VCaP (cell line): ENCODE data around the gene RESP18.

Experiments
- H3K27ac ChIP-seq: fragments of 450-650 bp; 2 replicates; pipeline ENCODE4 v1.5.1; 2017
- CTCF ChIP-seq: fragments of 450-650 bp; conservative IDR thresholded peaks from 2 replicates; pipeline ENCODE4 v1.5.1; 2017; ENCODE audit warnings: mild to moderate bottlenecking, moderate library complexity

RESP18 gene

GRCh38 chr2:219285373-219285735 lies 47.2 kb downstream of the RESP18 start:
- H3K27ac ChIP-seq = no peak overlapping the region
- TF ChIP-seq CTCF = no peak

GRCh38 chr2:219284501-219285372 lies 47.8 kb downstream of the RESP18 start:
- H3K27ac ChIP-seq = no peak overlapping the region
- no peak for TF ChIP-seq CTCF

GRCh38 chr2:219282943-219283581 lies 49.5 kb downstream of the RESP18 start:
- TF ChIP-seq CTCF = no peak
- no peak overlapping the region for H3K27ac ChIP-seq

GRCh38 chr2:219282375-219282774 lies 50.2 kb downstream of the RESP18 start:
- no peak overlapping the region for H3K27ac ChIP-seq
- TF ChIP-seq CTCF = no peak

- H3K27ac ChIP-seq = no peak overlapping the region; the same call in 1 of the 2 replicates
- no peak for TF ChIP-seq CTCF
Observed at GRCh38 chr2:219281588-219281987, 51.0 kb downstream of the RESP18 start.

GRCh38 chr2:219280651-219281050 lies 51.9 kb downstream of the RESP18 start:
- peak overlapping the region; percentile 87; the same call in 1 of the 2 replicates for H3K27ac ChIP-seq
- TF ChIP-seq CTCF = no peak

DNA sequence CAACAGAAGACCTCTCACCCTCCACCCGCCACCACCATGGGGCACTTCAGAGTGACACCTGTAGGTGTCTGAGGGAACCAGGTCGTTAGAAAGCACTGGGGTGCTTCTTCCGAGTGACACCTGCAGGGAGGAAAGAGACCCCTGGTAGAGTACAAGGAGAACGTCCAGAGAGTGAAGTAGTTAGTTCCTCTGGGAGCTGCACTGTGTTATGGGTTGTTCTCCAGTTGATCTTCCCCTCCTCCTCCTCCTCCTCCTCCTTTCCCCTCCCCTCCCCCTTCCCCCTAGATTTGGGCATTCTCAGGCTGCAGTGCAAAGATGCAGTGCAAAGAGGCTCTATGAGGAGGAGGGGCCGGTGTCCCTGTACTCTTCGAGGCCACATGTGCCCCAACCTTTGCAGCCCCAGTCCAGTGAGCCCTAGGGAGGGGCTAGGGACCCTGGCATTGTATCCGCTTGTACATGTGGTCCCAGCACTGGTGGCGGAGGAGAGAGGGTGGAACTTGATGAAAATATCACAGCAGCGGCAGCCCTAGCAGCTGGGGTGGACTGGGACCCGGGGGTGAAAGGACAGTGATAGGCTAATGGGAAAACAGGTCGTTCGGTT lies 52.5 kb downstream of the RESP18 start:
- TF ChIP-seq CTCF = no peak
- H3K27ac ChIP-seq = peak overlapping the region; percentile 87
